Gastroesophageal sphincter (tissue), 4 donors: ENCODE measurements around the gene SFXN3. TPM values are rescaled to one million over a fixed set of nuclear protein-coding genes. Genes with fewer than 3 reads are reported as not detected.

Source experiments
- ATAC-seq: fragments of 150-250 bp; one replicate; pipeline ENCODE4 v1.9.1; 2016; ENCODE audit warnings: mild to moderate bottlenecking, moderate library complexity
- H3K27ac ChIP-seq, 4 donors: fragments of 200-600 bp; sonication (generic) in 3 of 4; 1 replicate in 3 of 4; 2 replicates in 1 of 4; pipeline ENCODE4 v1.5.1; 2016 to 2019
- H3K27me3 ChIP-seq: fragments of 200-600 bp; sonication (generic); one replicate; pipeline ENCODE4 v1.5.1; 2019
- H3K36me3 ChIP-seq, 2 donors: fragments of 200-600 bp; sonication (generic); one replicate each; pipeline ENCODE4 v1.5.1; 2019; ENCODE audit warnings: control low read depth in 1 of 2
- H3K4me1 ChIP-seq, 3 donors: fragments of 200-600 bp; sonication (generic); 1 replicate in 2 of 3; 2 replicates in 1 of 3; pipeline ENCODE4 v1.5.1; 2016 to 2019; ENCODE audit warnings: control low read depth in 2 of 3
- H3K4me3 ChIP-seq, 2 donors: fragments of 200-600 bp; sonication (generic); one replicate each; pipeline ENCODE4 v1.5.1; 2019; ENCODE audit warnings: mild to moderate bottlenecking in 1 of 2, moderate library complexity in 1 of 2
- H3K9me3 ChIP-seq, 3 donors: fragments of 200-600 bp; sonication (generic); one replicate each; pipeline ENCODE4 v1.5.1; 2017 to 2019; ENCODE audit warnings: control low read depth in 2 of 3
- EP300 ChIP-seq: sonication (generic); formaldehyde crosslinking; IDR thresholded peaks from one replicate; pipeline ENCODE4 v1.6.1; 2017; ENCODE audit warnings: antibody characterized with exemption, mild to moderate bottlenecking
- POLR2A ChIP-seq, 2 donors: fragments of 450-650 bp; IDR thresholded peaks; one replicate each; pipeline ENCODE4 v1.6.1; 2017; ENCODE audit warnings: antibody characterized with exemption in 2 of 2, mild to moderate bottlenecking in 2 of 2, moderate library complexity in 1 of 2
- POLR2AphosphoS5 ChIP-seq: sonication (generic); formaldehyde crosslinking; IDR thresholded peaks from one replicate; pipeline ENCODE4 v1.6.1; 2017; ENCODE audit warnings: antibody characterized with exemption
- WGBS, 2 donors: methylation state at CpG; one replicate each; pipeline ENCODE4 v1.1.5; 2018; ENCODE audit warnings: low coverage in 1 of 2; 5-methylcytosine and 5-hydroxymethylcytosine counted together
- total RNA-seq, 4 donors: library from RNA; depleted of rRNA; stranded (reverse); fragments of >200 nt; gene quantifications; one replicate each; pipeline ENCODE4 v1.1.0, GENCODE V29; 2016
- TF ChIP-seq, protein P1 (sequence below), 4 experiments: fragments of 200-600 bp in 2 of 4; fragments of 450-650 bp in 2 of 4; sonication (generic) in 1 of 4; IDR thresholded peaks; one replicate each; pipeline ENCODE4 v1.5.1; 2017 to 2019; ENCODE audit warnings: antibody characterized with exemption in 4 of 4, mild to moderate bottlenecking in 2 of 4, moderate library complexity in 2 of 4

The SFXN3 gene
- total RNA-seq, 4 donors from 2014 or later = 47.5 to 84.2 (median 66.0) TPM

DNA sequence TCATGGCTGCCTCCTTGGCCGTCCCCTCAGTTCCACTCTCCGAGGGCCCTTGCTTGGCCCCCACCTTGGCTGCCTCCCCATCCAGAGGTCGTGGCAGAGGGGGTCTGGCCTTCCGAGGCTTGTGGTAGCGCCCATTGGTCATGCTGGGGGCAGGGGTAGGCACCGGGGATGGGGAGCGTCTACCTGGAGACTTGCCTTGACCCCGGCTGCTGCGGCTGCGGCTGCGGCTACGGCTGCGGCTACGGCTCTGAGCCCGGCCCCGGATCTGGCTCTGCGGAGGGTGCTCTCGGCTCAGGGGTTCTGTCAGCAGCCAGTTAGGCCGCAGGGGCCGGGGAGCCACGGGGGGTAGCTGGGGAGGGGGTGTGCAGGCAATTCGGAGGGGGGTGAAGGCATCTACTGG lies 20.7 kb upstream of the SFXN3 start:
- ATAC-seq = no peak
- TF ChIP-seq POLR2AphosphoS5 (no peak), POLR2A (IDR thresholded peaks at IDR 0.05) (no peak), EP300 (no peak)
- TF ChIP-seq, protein P1, sequence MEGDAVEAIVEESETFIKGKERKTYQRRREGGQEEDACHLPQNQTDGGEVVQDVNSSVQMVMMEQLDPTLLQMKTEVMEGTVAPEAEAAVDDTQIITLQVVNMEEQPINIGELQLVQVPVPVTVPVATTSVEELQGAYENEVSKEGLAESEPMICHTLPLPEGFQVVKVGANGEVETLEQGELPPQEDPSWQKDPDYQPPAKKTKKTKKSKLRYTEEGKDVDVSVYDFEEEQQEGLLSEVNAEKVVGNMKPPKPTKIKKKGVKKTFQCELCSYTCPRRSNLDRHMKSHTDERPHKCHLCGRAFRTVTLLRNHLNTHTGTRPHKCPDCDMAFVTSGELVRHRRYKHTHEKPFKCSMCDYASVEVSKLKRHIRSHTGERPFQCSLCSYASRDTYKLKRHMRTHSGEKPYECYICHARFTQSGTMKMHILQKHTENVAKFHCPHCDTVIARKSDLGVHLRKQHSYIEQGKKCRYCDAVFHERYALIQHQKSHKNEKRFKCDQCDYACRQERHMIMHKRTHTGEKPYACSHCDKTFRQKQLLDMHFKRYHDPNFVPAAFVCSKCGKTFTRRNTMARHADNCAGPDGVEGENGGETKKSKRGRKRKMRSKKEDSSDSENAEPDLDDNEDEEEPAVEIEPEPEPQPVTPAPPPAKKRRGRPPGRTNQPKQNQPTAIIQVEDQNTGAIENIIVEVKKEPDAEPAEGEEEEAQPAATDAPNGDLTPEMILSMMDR (IDR thresholded peaks at IDR 0.05) = no peak
- H3K36me3 ChIP-seq = peaks cover 0 to 22% of the 10 kb centered on the region in 2 donors
- H3K27me3 ChIP-seq = no peaks in the 10 kb centered on the region
- no CpG with 5 or more reads among the region's 22 CpGs for WGBS, 2 donors
- no peaks in the 10 kb centered on the region for H3K9me3 ChIP-seq
- no peak overlapping the region for H3K27ac ChIP-seq
- peaks cover 0 to 75% (median 29%) of the 10 kb centered on the region in 3 donors for H3K4me1 ChIP-seq
- H3K4me3 ChIP-seq = no peak overlapping the region

DNA sequence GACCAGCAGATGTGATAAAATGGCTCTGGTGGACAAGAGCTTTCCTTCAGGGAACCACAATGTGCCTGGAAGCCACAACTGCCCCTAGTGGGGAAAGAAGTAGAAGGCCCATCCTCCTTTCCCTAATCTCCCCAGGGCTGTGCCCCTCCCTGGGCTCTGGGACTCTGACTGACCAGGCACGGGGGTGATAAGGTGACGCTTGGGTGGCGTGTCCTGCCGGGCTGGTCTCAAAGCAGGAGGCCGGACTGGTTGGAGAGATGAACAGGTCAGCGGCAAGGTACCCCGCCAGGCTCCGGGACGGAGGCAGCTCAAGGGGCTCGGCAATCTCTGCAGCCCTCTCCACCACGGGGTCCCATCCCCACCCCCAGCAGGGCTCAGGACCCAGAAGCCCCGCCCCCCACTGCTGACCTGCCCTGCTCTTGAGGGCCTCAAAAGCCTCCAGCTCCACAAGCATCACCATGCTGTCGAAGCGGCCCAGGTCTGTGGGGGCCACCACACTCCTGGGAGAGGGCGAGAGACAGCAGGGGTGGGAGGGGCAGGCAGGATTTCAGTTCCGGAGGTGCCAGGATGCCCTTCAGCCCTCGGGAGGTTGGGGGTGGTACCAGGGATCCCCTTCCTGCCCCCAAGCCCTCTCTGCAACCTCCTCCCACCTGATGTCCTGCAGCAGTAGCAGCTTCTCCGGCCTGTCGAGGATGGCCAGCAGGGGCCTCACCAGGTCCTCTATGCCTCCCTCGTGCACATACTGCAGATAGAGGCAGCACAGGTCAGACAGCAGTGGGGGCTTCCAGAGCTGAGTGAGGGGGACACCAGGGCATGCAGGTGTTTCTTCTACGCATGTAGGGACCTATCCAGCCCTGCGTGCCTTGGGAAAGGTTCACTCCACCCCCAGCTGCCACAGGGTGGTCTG lies 19.3 kb upstream of the SFXN3 start:
- ATAC-seq = no peak
- TF ChIP-seq, protein P1 (IDR thresholded peaks at IDR 0.05) = peak in 1 of 4 experiments; percentile 23
- TF ChIP-seq EP300 = no peak
- peaks cover 13% of the 10 kb centered on the region for H3K27me3 ChIP-seq
- H3K9me3 ChIP-seq = no peaks in the 10 kb centered on the region
- WGBS, 2 donors = 63% methylated on average over 2 of the region's 22 CpGs; no CpG with 5 or more reads in 1 of the 2 donors
- peaks cover 0 to 63% (median 29%) of the 10 kb centered on the region in 3 donors for H3K4me1 ChIP-seq
- peak overlapping the region in 3 of 4 donors; percentile 52 to 66 (median 55) for H3K27ac ChIP-seq
- H3K4me3 ChIP-seq = no peak overlapping the region
- H3K36me3 ChIP-seq = peaks cover 0 to 8% of the 10 kb centered on the region in 2 donors

DNA sequence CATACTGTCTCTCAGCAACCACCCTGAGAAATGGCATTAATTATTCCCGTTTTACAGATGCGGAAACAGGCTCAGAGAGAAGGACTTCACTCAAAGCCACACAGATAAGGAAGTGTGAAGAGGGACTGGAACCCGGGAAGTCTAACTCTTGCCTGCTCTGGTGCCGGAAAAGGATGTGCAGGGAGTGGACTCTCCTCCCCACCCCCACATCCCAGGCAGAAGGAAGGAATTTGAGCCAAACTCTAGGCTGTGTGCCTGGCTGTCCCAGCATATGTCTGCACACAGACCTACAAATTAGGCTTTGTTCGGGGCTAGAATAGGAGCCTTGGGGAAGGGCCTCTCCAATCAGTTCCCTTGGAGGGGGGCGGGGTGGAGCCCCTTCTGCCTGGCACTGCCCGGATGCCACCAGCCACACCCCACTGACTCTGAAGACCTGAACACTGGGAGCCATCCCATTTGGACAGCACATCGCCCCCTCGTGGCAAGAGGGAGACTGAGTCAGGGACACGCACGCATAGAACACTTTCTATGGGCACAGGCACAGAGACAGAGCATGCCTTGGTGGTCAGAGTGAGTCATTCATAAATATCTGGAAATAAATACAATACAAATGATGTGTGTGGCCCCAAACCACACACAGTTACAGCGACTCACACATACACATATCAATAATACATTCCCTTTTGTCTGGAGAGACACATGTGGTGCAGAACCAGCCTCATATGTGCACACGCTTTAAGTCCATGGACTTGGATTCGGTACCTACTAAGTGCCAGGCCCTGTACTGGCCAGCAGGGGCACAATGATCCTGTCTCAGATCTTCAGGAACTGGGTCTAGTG lies 18.3 kb upstream of the SFXN3 start:
- peak; percentile 61 for TF ChIP-seq POLR2AphosphoS5
- TF ChIP-seq EP300 = no peak
- TF ChIP-seq POLR2A (IDR thresholded peaks at IDR 0.05) = no peak
- TF ChIP-seq, protein P1 (IDR thresholded peaks at IDR 0.05) = peak in 3 of 4 experiments; percentile 82 to 98 (median 87)
- Histone ChIP-seq H3K36me3 (no peaks in the 10 kb centered on the region), H3K9me3 (no peaks in the 10 kb centered on the region), H3K27ac (peak overlapping the region in 3 of 4 donors; percentile 52 to 66 (median 55)), H3K4me3 (no peak overlapping the region), H3K4me1 (peaks cover 0 to 53% (median 25%) of the 10 kb centered on the region in 3 donors), H3K27me3 (peaks cover 20% of the 10 kb centered on the region)
- peak; percentile 94 for ATAC-seq
- 4 to 9% methylated on average over 3 to 9 of the region's 14 CpGs for WGBS, 2 donors

DNA sequence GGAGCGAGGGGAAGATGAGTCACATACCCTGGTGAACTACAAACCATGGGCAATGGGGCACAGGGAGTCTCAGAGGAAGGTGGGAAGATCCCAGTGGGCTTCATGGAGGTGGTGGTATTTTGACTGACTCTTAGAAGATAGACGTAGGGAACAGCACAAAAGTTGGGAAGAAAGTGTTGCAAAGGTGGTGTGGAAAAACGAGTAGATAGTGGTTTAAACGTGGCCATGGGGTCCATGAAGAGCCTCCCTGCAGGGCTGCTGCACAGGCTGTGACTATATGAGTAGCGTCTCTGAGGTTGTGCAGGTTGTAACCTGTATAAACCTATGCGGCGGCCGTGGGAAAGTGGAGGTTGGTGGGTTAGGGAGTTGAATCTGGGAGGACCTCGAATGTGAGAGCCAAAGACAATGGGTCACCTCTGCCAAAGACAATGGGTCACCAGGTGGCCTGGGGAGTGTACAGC lies 17.6 kb upstream of the SFXN3 start:
- H3K27ac ChIP-seq = peak overlapping the region in 3 of 4 donors; percentile 52 to 66 (median 55)

More for the DNA sequence above, 17.6 kb upstream of the SFXN3 start:
- ATAC-seq = no peak
- Histone ChIP-seq H3K4me1 (peaks cover 0 to 52% (median 18%) of the 10 kb centered on the region in 3 donors), H3K27me3 (peaks cover 25% of the 10 kb centered on the region), H3K4me3 (no peak overlapping the region), H3K36me3 (no peaks in the 10 kb centered on the region), H3K9me3 (no peaks in the 10 kb centered on the region)
- 42 to 47% methylated on average over 8 to 9 of the region's 9 CpGs for WGBS, 2 donors
- TF ChIP-seq EP300 (no peak), POLR2A (IDR thresholded peaks at IDR 0.05) (no peak), POLR2AphosphoS5 (no peak)
- TF ChIP-seq, protein P1 (IDR thresholded peaks at IDR 0.05) = no peak
